Activated T-helper 17 cell treated with anti-CD3 and anti-CD28 coated beads, Interleukin-2, amount 50 U/mL, for 72 hours (primary cell): ENCODE measurements around the gene PRRG2. TPM values are rescaled to one million over a fixed set of nuclear protein-coding genes. Genes with fewer than 3 reads are reported as not detected.

ENCODE experiments used
- ATAC-seq: fragments of 150-1000 bp; cut with Tn5 transposase; replicated peaks from 2 replicates; pipeline ENCODE4 v1.10.0; 2021; ENCODE audit warnings: mild to moderate bottlenecking, moderate library complexity
- H3K27ac Mint-ChIP-seq: one replicate; pipeline ENCODE4 v1.8.0; 2022; ENCODE audit warnings: mixed read lengths
- H3K27me3 Mint-ChIP-seq: one replicate; pipeline ENCODE4 v1.8.0; 2022; ENCODE audit warnings: mixed read lengths
- H3K36me3 Mint-ChIP-seq: one replicate; pipeline ENCODE4 v1.8.0; 2022; ENCODE audit warnings: low read depth, mild to moderate bottlenecking, mixed read lengths
- H3K4me1 Mint-ChIP-seq: one replicate; pipeline ENCODE4 v1.8.0; 2022; ENCODE audit warnings: mixed read lengths
- H3K4me3 Mint-ChIP-seq: one replicate; pipeline ENCODE4 v1.8.0; 2022; ENCODE audit warnings: mild to moderate bottlenecking, mixed read lengths
- H3K9me3 Mint-ChIP-seq: one replicate; pipeline ENCODE4 v1.8.0; 2022; ENCODE audit warnings: mixed read lengths
- total RNA-seq, 2 donors: library from RNA; stranded (reverse); gene quantifications; one replicate each; pipeline ENCODE4 v1.2.3, GENCODE V29; 2022

Gene PRRG2
- total RNA-seq, 2 donors from 2014 or later = 3.8 to 12.3 TPM

GRCh38 chr19:49567861-49568441 is 13.2 kb upstream of the PRRG2 start:
- no peaks in the 10 kb centered on the region for H3K9me3 Mint-ChIP-seq
- peaks cover 38% of the 10 kb centered on the region for H3K4me1 Mint-ChIP-seq
- peak; percentile 53 for ATAC-seq
- H3K4me3 Mint-ChIP-seq = peak overlapping the region; percentile 75
- H3K27me3 Mint-ChIP-seq = no peaks in the 10 kb centered on the region
- H3K36me3 Mint-ChIP-seq = peaks cover 40% of the 10 kb centered on the region
- H3K27ac Mint-ChIP-seq = peak overlapping the region; percentile 86

- H3K27me3 Mint-ChIP-seq = no peaks in the 10 kb centered on the region
- peak overlapping the region; percentile 75 for H3K27ac Mint-ChIP-seq
- peaks cover 22% of the 10 kb centered on the region for H3K4me1 Mint-ChIP-seq
- H3K36me3 Mint-ChIP-seq = peaks cover 45% of the 10 kb centered on the region
- peak; percentile 36 for ATAC-seq
- H3K4me3 Mint-ChIP-seq = peak overlapping the region; percentile 52
- no peaks in the 10 kb centered on the region for H3K9me3 Mint-ChIP-seq
These were observed 10.8 kb upstream of the PRRG2 start for GRCh38 chr19:49570138-49570856.

- Mint-ChIP-seq H3K27ac (peak overlapping the region; percentile 50), H3K4me1 (peaks cover 20% of the 10 kb centered on the region), H3K36me3 (peaks cover 54% of the 10 kb centered on the region), H3K27me3 (no peaks in the 10 kb centered on the region), H3K4me3 (peak overlapping the region; percentile 7), H3K9me3 (no peaks in the 10 kb centered on the region)
- ATAC-seq = no peak
These were observed 10.0 kb upstream of the PRRG2 start for GRCh38 chr19:49570997-49571676.

GRCh38 chr19:49573009-49573408 is 8.1 kb upstream of the PRRG2 start:
- ATAC-seq = no peak
- H3K27me3 Mint-ChIP-seq = no peaks in the 10 kb centered on the region
- H3K4me1 Mint-ChIP-seq = peaks cover 12% of the 10 kb centered on the region
- peaks cover 63% of the 10 kb centered on the region for H3K36me3 Mint-ChIP-seq
- H3K9me3 Mint-ChIP-seq = no peaks in the 10 kb centered on the region
- H3K4me3 Mint-ChIP-seq = no peak overlapping the region
- H3K27ac Mint-ChIP-seq = no peak overlapping the region

- Mint-ChIP-seq H3K4me3 (no peak overlapping the region), H3K27ac (no peak overlapping the region), H3K4me1 (peaks cover 8% of the 10 kb centered on the region), H3K27me3 (no peaks in the 10 kb centered on the region), H3K9me3 (no peaks in the 10 kb centered on the region), H3K36me3 (peaks cover 63% of the 10 kb centered on the region)
- ATAC-seq = no peak
These were observed 7.7 kb upstream of the PRRG2 start for GRCh38 chr19:49573425-49573824.

- peaks cover 64% of the 10 kb centered on the region for H3K36me3 Mint-ChIP-seq
- no peak overlapping the region for H3K4me3 Mint-ChIP-seq
- H3K27ac Mint-ChIP-seq = no peak overlapping the region
- ATAC-seq = no peak
- peaks cover 7% of the 10 kb centered on the region for H3K4me1 Mint-ChIP-seq
- H3K9me3 Mint-ChIP-seq = no peaks in the 10 kb centered on the region
- no peaks in the 10 kb centered on the region for H3K27me3 Mint-ChIP-seq
These were observed 6.8 kb upstream of the PRRG2 start for GRCh38 chr19:49574206-49574755.

- ATAC-seq = no peak
- Mint-ChIP-seq H3K4me1 (peaks cover 6% of the 10 kb centered on the region), H3K36me3 (peaks cover 57% of the 10 kb centered on the region), H3K27ac (peak overlapping the region; percentile 94), H3K4me3 (peak overlapping the region; percentile 93), H3K9me3 (no peaks in the 10 kb centered on the region), H3K27me3 (no peaks in the 10 kb centered on the region)
These were observed 1.9 kb upstream of the PRRG2 start for GRCh38 chr19:49579193-49579592.

- Mint-ChIP-seq H3K36me3 (peaks cover 50% of the 10 kb centered on the region), H3K27ac (peak overlapping the region; percentile 94), H3K4me3 (peak overlapping the region; percentile 93), H3K9me3 (no peaks in the 10 kb centered on the region), H3K27me3 (no peaks in the 10 kb centered on the region), H3K4me1 (peaks cover 6% of the 10 kb centered on the region)
- peak; percentile 32 for ATAC-seq
These were observed 1.2 kb upstream of the PRRG2 start for GRCh38 chr19:49579947-49580263.

- H3K9me3 Mint-ChIP-seq = no peaks in the 10 kb centered on the region
- no peaks in the 10 kb centered on the region for H3K27me3 Mint-ChIP-seq
- peaks cover 6% of the 10 kb centered on the region for H3K4me1 Mint-ChIP-seq
- H3K36me3 Mint-ChIP-seq = peaks cover 45% of the 10 kb centered on the region
- H3K27ac Mint-ChIP-seq = peak within 1 kb of the TSS; percentile 94
- peak; percentile 99 for ATAC-seq
- peak within 1 kb of the TSS; percentile 93 for H3K4me3 Mint-ChIP-seq
These were observed 681 bp upstream of the PRRG2 start, which contains the start of gene NOSIP for GRCh38 chr19:49580264-49581006. NOSIP (minus strand) TSS chr19:49580556; CDS start chr19:49560691, 19,865 bp downstream.

- peaks cover 6% of the 10 kb centered on the region for H3K4me1 Mint-ChIP-seq
- H3K27me3 Mint-ChIP-seq = no peaks in the 10 kb centered on the region
- no peak for ATAC-seq
- H3K4me3 Mint-ChIP-seq = no peak overlapping the region
- no peaks in the 10 kb centered on the region for H3K9me3 Mint-ChIP-seq
- peaks cover 17% of the 10 kb centered on the region for H3K36me3 Mint-ChIP-seq
- H3K27ac Mint-ChIP-seq = no peak overlapping the region
These were observed 2.1 kb downstream of the PRRG2 start for GRCh38 chr19:49583239-49583638.

GRCh38 chr19:49585023-49585422 is 3.9 kb downstream of the PRRG2 start:
- peaks cover 7% of the 10 kb centered on the region for H3K36me3 Mint-ChIP-seq
- H3K27me3 Mint-ChIP-seq = no peaks in the 10 kb centered on the region
- peaks cover 19% of the 10 kb centered on the region for H3K4me1 Mint-ChIP-seq
- ATAC-seq = no peak
- no peak overlapping the region for H3K4me3 Mint-ChIP-seq
- H3K9me3 Mint-ChIP-seq = no peaks in the 10 kb centered on the region
- no peak overlapping the region for H3K27ac Mint-ChIP-seq

GRCh38 chr19:49587227-49587626 is 6.1 kb downstream of the PRRG2 start:
- Mint-ChIP-seq H3K36me3 (peaks cover under 1% of the 10 kb centered on the region), H3K27ac (no peak overlapping the region), H3K4me3 (no peak overlapping the region), H3K9me3 (no peaks in the 10 kb centered on the region), H3K27me3 (no peaks in the 10 kb centered on the region), H3K4me1 (peaks cover 14% of the 10 kb centered on the region)
- ATAC-seq = no peak

GRCh38 chr19:49588365-49589122 is 7.4 kb downstream of the PRRG2 start:
- Mint-ChIP-seq H3K27me3 (no peaks in the 10 kb centered on the region), H3K4me1 (peaks cover 23% of the 10 kb centered on the region), H3K27ac (peak overlapping the region; percentile 51), H3K9me3 (no peaks in the 10 kb centered on the region), H3K36me3 (peaks cover 13% of the 10 kb centered on the region), H3K4me3 (peak overlapping the region; percentile 35)
- ATAC-seq = peak; percentile 23
